ELF-1 (cell line): ENCODE measurements around the gene TMEM272.

Source experiments
- DNase-seq: peaks from one replicate; pipeline ENCODE4 v3.0.0-alpha.2; 2016; ENCODE audit warnings: low read depth, low spot score

TMEM272 gene

GRCh38 chr13:51844862-51845573 lies at the start of gene TMEM272:
Gene TMEM272, minus strand, starts transcription at chr13:51845177. Its CDS starts 6,647 bp downstream, at chr13:51838530.
- peak; percentile 83 for DNase-seq

- peak; percentile 39 for DNase-seq
Observed at GRCh38 chr13:51894239-51894638, 49.3 kb upstream of the TMEM272 start.

- DNase-seq: no peak
Observed at GRCh38 chr13:51892657-51893056, 47.7 kb upstream of the TMEM272 start.

- DNase-seq: no peak
Observed at GRCh38 chr13:51887468-51887867, 42.5 kb upstream of the TMEM272 start.

GRCh38 chr13:51885651-51886050 lies 40.7 kb upstream of the TMEM272 start:
- no peak for DNase-seq

GRCh38 chr13:51883226-51883600 lies 38.2 kb upstream of the TMEM272 start:
- no peak for DNase-seq

- no peak for DNase-seq
Observed at GRCh38 chr13:51882570-51883225, 37.7 kb upstream of the TMEM272 start.

GRCh38 chr13:51881296-51881695 lies 36.3 kb upstream of the TMEM272 start:
- DNase-seq: no peak

- DNase-seq: no peak
Observed at GRCh38 chr13:51879133-51879532, 34.2 kb upstream of the TMEM272 start.

GRCh38 chr13:51874651-51875050 lies 29.7 kb upstream of the TMEM272 start:
- no peak for DNase-seq

- no peak for DNase-seq
Observed at GRCh38 chr13:51873837-51874236, 28.9 kb upstream of the TMEM272 start.

- DNase-seq: no peak
Observed at GRCh38 chr13:51873117-51873798, 28.3 kb upstream of the TMEM272 start.

- no peak for DNase-seq
Observed at GRCh38 chr13:51870616-51871015, 25.6 kb upstream of the TMEM272 start.

GRCh38 chr13:51869916-51870315 lies 24.9 kb upstream of the TMEM272 start:
- no peak for DNase-seq

- DNase-seq: no peak
Observed at GRCh38 chr13:51867062-51867461, 22.1 kb upstream of the TMEM272 start.

- DNase-seq: no peak
Observed at GRCh38 chr13:51865838-51866237, 20.9 kb upstream of the TMEM272 start.

- no peak for DNase-seq
Observed at GRCh38 chr13:51862957-51863356, 18.0 kb upstream of the TMEM272 start.

GRCh38 chr13:51861723-51862300 lies 16.8 kb upstream of the TMEM272 start, which contains the start of gene CCDC70:
Gene CCDC70, plus strand, starts transcription at chr13:51861969. Its CDS starts 3,443 bp downstream, at chr13:51865412.
- no peak for DNase-seq

- DNase-seq: no peak
Observed at GRCh38 chr13:51858433-51859247, 13.7 kb upstream of the TMEM272 start.

- no peak for DNase-seq
Observed at GRCh38 chr13:51856998-51857397, 12.0 kb upstream of the TMEM272 start.

- no peak for DNase-seq
Observed at GRCh38 chr13:51856027-51856736, 11.2 kb upstream of the TMEM272 start.
